Activated CD8-positive, alpha-beta memory T cell treated with anti-CD3 and anti-CD28 coated beads for 4 hours (primary cell): ENCODE results near the gene TMEM126A.

Experiments used
- DNase-seq, 2 donors: peaks; one replicate each; pipeline ENCODE4 v3.0.0-alpha.2; 2020; ENCODE audit warnings: low read depth in 2 of 2

TMEM126A gene

DNA sequence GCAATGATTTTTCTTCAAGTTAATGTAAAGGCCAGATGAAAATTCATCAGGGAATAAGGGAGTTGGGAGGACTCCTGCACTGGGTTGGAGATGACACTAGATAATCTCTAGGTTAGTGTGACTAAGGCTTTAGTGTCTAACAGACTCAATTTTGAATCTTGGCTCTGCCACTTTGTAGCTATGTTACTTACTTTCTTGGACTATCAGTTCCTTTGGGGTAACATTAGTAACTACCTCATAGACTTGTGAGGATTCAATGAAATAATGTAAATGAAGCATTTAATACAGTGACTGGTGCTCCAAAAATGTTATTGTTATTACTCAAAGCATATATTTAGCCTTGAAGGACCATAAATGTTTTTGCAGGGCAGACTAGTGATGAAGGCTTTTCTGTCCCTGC is 47.8 kb downstream of the TMEM126A start:
- no peak for DNase-seq

DNA sequence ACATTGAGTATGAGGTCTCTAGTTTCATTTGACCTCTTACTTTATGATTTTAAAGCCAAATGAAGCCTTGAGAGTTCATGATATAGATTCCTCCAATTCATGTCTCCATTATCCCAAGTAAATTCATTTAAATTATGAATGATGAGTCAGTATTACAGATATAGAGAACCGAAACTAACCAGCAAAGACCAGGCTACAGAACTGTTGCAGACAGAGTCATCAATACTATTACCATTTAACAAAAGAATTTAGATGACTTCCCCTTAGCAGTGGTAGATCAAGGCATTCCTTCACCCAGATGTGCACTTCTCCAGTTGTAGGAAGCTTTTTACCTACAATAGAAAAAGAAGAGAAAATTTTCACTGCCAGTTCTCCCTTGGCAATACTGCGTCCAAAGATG is 50.0 kb downstream of the TMEM126A start:
- no peak for DNase-seq

DNA sequence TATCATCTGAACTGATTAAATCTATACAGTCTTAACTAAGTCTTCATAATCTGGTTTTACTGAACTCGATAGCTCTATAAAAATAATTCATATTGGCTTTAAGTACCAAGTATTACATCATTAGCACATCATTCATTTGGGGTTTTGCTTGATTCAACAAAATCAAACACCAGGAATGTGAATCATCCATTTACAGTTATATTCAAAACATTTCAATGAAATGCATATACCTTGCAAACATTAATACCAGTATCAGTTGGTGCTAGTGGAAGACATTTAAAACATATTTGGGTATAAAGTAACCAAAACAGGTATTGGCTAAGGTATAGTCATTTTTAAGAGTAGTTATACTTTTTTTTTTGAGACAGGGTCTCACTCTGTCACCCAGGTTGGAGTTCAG is 50.4 kb downstream of the TMEM126A start:
- DNase-seq, result no peak

DNA sequence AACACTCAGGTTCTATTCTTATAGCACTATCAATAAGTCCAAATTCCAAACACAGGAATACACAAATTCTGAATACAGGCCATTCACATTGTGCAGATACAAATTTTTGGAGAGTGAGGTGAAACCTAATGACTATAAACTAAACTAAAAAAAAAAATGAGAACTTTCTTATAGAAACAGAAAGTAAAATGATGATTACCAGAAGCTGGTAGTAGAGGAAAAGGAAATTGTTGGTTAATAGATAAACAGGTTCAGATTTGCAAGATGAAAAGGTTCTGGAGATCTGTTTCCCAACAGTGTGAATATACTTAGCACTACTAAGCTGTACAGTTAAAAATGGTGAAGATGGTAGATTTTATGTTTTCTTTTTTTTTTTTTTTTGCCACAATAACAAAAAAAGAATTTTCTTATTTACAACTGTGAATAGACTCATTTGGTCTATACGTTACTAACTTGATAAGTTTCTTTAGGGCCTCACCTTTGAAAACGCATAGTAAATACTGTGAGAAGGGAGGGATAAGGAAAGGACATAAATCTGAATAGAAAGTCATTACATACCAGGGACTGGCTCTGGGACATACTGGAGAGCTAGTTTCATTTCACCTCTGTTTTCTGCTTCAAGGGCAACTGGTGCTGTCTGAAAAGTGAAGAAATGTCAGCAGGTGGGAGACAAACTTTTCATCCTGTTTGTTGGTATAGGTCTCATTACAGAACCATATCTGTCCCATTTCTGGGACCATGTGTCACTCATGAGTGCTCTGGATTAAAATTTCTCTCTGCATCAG is 52.4 kb downstream of the TMEM126A start:
- DNase-seq, result no peak

DNA sequence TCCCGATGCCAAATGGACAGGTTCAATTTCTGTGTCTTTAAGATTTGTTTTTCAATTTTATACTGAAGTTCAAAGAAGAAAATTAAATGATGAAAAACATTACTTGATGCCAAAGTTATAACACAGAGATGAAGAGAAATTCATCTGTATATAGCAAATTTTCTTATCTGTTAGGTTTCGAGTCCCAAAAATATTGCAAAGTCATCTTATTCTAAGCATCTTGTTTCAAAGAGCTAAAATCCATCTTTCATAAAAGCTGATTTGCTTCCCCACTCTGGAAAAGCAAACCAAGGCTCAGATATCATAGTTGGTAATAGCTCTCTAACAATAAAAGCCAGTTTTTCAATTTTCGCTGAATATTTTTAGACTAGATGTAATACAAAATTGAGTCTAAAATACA is 57.2 kb downstream of the TMEM126A start:
- DNase-seq, result no peak

DNA sequence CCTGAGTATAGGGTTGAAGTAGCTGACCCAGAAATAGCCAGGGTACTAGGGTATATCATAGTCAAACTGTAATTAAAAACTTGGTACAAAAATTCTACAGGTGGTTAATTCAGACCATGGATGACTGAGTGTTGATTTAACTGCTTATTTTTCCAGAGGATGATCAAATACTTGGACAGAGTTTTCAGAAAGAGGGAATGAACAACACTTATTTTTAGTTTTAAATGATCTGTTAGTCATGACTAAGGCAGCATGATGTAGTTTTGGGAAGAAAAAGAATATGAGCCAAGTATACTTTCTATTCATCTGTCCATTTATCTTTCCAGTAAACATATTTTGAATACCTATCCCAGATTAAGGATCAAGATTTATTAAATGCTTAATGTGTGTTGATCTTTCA is 58.0 kb downstream of the TMEM126A start:
- no peak for DNase-seq
